GM21825 (cell line): ENCODE results near the gene GSTT4.
"Not testable (repeated sequence)": the region's sequence is repeated elsewhere in the genome, so short reads cannot be mapped to it uniquely, and the experiment has no call there.

Experiments
- ATAC-seq: cut with Tn5 transposase; IDR thresholded peaks from one replicate; pipeline ENCODE4 v1.9.1; 2021; ENCODE audit warnings: mild to moderate bottlenecking, moderate library complexity; ENCODE audit not compliant: unreplicated experiment

Gene GSTT4

GRCh38 chr22:24005201-24005600 is at the start of gene GSTT4:
Gene GSTT4, minus strand, starts transcription at chr22:24005453. Its CDS starts 97 bp downstream, at chr22:24005356.
- ATAC-seq, result no peak

GRCh38 chr22:24054356-24054755 is 49.1 kb upstream of the GSTT4 start:
- no peak for ATAC-seq

- no peak for ATAC-seq
Observed at GRCh38 chr22:24053481-24054226, 48.4 kb upstream of the GSTT4 start.

GRCh38 chr22:24051568-24051967 is 46.3 kb upstream of the GSTT4 start:
- no peak for ATAC-seq

- no peak for ATAC-seq
Observed at GRCh38 chr22:24051028-24051427, 45.8 kb upstream of the GSTT4 start.

GRCh38 chr22:24049978-24050377 is 44.7 kb upstream of the GSTT4 start:
- no peak for ATAC-seq

- no peak for ATAC-seq
Observed at GRCh38 chr22:24049211-24049610, 44.0 kb upstream of the GSTT4 start.

GRCh38 chr22:24046024-24046423 is 40.8 kb upstream of the GSTT4 start:
- no peak for ATAC-seq

- no peak for ATAC-seq
Observed at GRCh38 chr22:24043958-24044357, 38.7 kb upstream of the GSTT4 start.

GRCh38 chr22:24043465-24043864 is 38.2 kb upstream of the GSTT4 start:
- ATAC-seq, result not testable (repeated sequence)

GRCh38 chr22:24040946-24041345 is 35.7 kb upstream of the GSTT4 start:
- ATAC-seq, result no peak

GRCh38 chr22:24039046-24039445 is 33.8 kb upstream of the GSTT4 start:
- ATAC-seq, result no peak

- ATAC-seq, result no peak
Observed at GRCh38 chr22:24037851-24038765, 32.9 kb upstream of the GSTT4 start.

GRCh38 chr22:24035296-24035695 is 30.0 kb upstream of the GSTT4 start:
- ATAC-seq, result no peak

- no peak for ATAC-seq
Observed at GRCh38 chr22:24033731-24034130, 28.5 kb upstream of the GSTT4 start.

GRCh38 chr22:24030186-24030702 is 25.0 kb upstream of the GSTT4 start:
- no peak for ATAC-seq

- no peak for ATAC-seq
Observed at GRCh38 chr22:24029304-24029703, 24.1 kb upstream of the GSTT4 start.

GRCh38 chr22:24028533-24028932 is 23.3 kb upstream of the GSTT4 start:
- no peak for ATAC-seq

- no peak for ATAC-seq
Observed at GRCh38 chr22:24027991-24028390, 22.7 kb upstream of the GSTT4 start.

GRCh38 chr22:24027389-24027975 is 22.2 kb upstream of the GSTT4 start:
- ATAC-seq, result no peak

GRCh38 chr22:24026733-24027132 is 21.5 kb upstream of the GSTT4 start:
- no peak for ATAC-seq
